Suppressor macrophage treated with lipopolysaccharide for 1 hour (primary cell): Measurements from ENCODE around the gene ZNF679.
"Not testable (repeated sequence)": the region's sequence is repeated elsewhere in the genome, so short reads cannot be mapped to it uniquely, and the experiment has no call there.

Experiments used
- DNase-seq, 3 donors: peaks; one replicate each; pipeline ENCODE4 v3.0.0-alpha.2; 2020 to 2022

Gene ZNF679

GRCh38 chr7:64312826-64313225, 84.6 kb downstream of the ZNF679 start:
- DNase-seq, result no peak

- peak; percentile 93 to 95 (median 94) for DNase-seq
Measured at GRCh38 chr7:64313740-64314491, 85.6 kb downstream of the ZNF679 start, which contains the start of gene ZNF736. TSS of gene ZNF736 (plus strand) at chr7:64313961. CDS start at chr7:64314151, 190 bp downstream.

- DNase-seq, result no peak
Measured at GRCh38 chr7:64314566-64314965, 86.3 kb downstream of the ZNF679 start.

GRCh38 chr7:64316031-64316742, 87.9 kb downstream of the ZNF679 start:
- DNase-seq, result not testable (repeated sequence)
